ENCODE measurements around the gene ACKR4. TPM values are rescaled to one million over a fixed set of nuclear protein-coding genes. Genes with fewer than 3 reads are reported as not detected.
A peak's percentile ranks its signal among the peaks of the same experiment; 100 is the strongest.

The ACKR4 gene
- total and polyA plus RNA-seq, 8 donors = 1.3 to 6.9 (median 2.4) TPM

DNA sequence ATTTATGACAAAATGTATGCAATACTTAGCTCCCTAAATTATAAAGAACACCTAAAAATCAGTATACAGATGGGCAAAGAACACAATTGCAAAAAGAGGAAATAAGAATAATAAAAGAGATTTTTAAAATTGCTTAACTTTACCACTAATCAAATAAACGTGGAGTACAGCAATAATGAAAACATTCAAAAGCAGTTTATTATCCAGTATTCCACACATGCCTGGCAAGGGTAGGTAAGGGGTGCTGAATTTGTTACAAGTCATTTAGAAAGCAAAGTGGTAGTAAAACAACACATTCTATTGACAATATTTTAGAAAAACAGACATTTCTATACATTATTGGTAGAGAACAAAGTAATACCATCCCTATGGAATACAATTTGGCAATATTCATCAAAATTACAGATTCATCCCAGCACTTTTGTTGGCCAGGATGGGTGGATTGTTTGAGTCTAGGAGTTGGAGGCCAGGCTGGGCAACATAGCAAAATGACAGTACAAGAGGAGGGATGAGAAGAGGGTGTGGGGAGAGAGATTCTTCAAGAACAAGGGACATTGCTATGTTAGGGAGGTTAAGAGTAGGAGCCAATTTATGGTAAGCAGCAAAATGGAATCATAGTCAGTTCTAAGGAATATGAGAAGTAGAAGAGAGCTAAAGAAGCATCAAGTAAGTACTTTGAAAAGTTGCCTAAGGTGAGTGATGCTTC, 3.7 kb upstream of the ACKR4 start:
- no peak overlapping the region for H3K27ac ChIP-seq
- H3K9me3 ChIP-seq = no peaks in the 10 kb centered on the region
- no peak for ATAC-seq
- no peak for DNase-seq
- intact Hi-C loops (cut with DNase I) = no loop called here
- H3K4me3 ChIP-seq = no peak overlapping the region
- no peaks in the 10 kb centered on the region for H3K27me3 ChIP-seq
- H3K36me3 ChIP-seq = peaks cover 0 to under 1% of the 10 kb centered on the region in 2 donors
- H3K4me1 ChIP-seq = peaks cover 0 to 14% of the 10 kb centered on the region in 2 donors
- TF ChIP-seq CTCF (IDR thresholded peaks at IDR 0.05) = no peak

- intact Hi-C loops (cut with DNase I) = no loop called here
- ATAC-seq = peak; percentile 49
- no peak for DNase-seq
- no peak overlapping the region for H3K27ac ChIP-seq
- TF ChIP-seq CTCF (IDR thresholded peaks at IDR 0.05) = no peak
- H3K27me3 ChIP-seq = no peaks in the 10 kb centered on the region
- no peak overlapping the region for H3K4me3 ChIP-seq
- no peaks in the 10 kb centered on the region for H3K9me3 ChIP-seq
- peaks cover 0 to 6% of the 10 kb centered on the region in 2 donors for H3K36me3 ChIP-seq
- peaks cover 0 to 14% of the 10 kb centered on the region in 2 donors for H3K4me1 ChIP-seq
These were observed 3.1 kb upstream of the ACKR4 start for GRCh38 chr3:132593947-132594323.

- Histone ChIP-seq H3K27me3 (no peaks in the 10 kb centered on the region), H3K4me3 (no peak overlapping the region), H3K9me3 (no peaks in the 10 kb centered on the region), H3K27ac (no peak overlapping the region), H3K4me1 (peaks cover 0 to 14% of the 10 kb centered on the region in 2 donors), H3K36me3 (peaks cover 0 to 12% of the 10 kb centered on the region in 2 donors)
- no peak for TF ChIP-seq CTCF (IDR thresholded peaks at IDR 0.05)
- ATAC-seq = no peak
- DNase-seq = no peak
- intact Hi-C loops (cut with DNase I) = no loop called here
These were observed 2.6 kb upstream of the ACKR4 start for GRCh38 chr3:132594498-132594897.

DNA sequence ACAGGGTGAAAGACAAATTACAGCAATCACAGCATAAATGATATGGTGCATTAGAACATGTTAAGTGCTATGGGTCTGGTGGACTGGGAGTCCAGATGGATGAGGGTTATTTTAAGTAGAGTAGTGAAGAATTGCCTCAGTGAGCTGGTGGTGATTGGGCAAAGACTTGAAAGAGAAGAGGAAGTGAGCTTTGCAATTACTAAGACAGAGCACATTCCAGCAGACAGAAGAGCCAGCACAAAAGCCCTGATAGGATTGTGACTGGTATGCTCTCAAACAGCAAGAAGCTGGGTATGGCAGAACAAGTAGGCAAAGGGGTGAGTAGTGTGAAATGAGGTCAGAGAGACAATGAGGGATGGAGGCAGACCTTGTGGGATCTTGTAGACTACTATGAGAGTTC, 2.1 kb upstream of the ACKR4 start:
- Histone ChIP-seq H3K9me3 (no peaks in the 10 kb centered on the region), H3K27me3 (no peaks in the 10 kb centered on the region), H3K4me3 (no peak overlapping the region), H3K36me3 (peaks cover 0 to 13% of the 10 kb centered on the region in 2 donors), H3K27ac (no peak overlapping the region), H3K4me1 (peaks cover 0 to 14% of the 10 kb centered on the region in 2 donors)
- peak; percentile 68 for ATAC-seq
- intact Hi-C loops (cut with DNase I) = no loop called here
- DNase-seq = no peak
- TF ChIP-seq CTCF (IDR thresholded peaks at IDR 0.05) = no peak

DNA sequence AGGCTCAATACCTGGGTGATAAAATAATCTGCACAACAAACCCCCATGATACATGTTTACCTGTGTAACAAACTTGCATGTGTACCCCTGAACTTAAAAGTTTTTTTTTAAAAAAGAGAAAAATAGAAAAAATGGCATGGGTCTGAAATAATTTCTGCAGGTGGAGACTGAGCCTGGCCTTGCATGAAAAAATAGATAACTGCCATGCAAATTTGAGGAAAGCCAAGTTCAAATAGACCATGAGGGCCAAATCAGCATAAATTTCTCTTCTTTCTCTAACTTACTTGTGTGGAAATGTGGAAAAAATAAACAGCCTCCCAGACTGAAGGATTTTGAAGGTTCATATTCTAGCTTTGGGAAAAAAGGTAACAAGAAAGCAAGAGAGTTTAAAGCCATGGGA, 744 bp upstream of the ACKR4 start:
- H3K36me3 ChIP-seq = peaks cover 0 to 13% of the 10 kb centered on the region in 2 donors
- H3K27me3 ChIP-seq = no peaks in the 10 kb centered on the region
- no peak overlapping the region for H3K27ac ChIP-seq
- DNase-seq (no peak), ATAC-seq (no peak)
- TF ChIP-seq CTCF (IDR thresholded peaks at IDR 0.05) = no peak
- intact Hi-C loops (cut with DNase I) = no loop called here
- H3K4me3 ChIP-seq = no peak overlapping the region
- no peaks in the 10 kb centered on the region for H3K9me3 ChIP-seq
- H3K4me1 ChIP-seq = peaks cover 0 to 14% of the 10 kb centered on the region in 2 donors

All from left lung (tissue), 10 donors.